LNCaP clone FGC (cell line): ENCODE results near the gene MGARP.

Source experiments
- DNase-seq: peaks from one replicate; pipeline ENCODE4 v3.0.0-alpha.2; 2011; ENCODE audit warnings: low read depth
- H3K4me3 ChIP-seq: 2 replicates; pipeline ENCODE4 v1.5.1; 2011; ENCODE audit warnings: mild to moderate bottlenecking, low read depth, low read length, control low read depth
- CTCF ChIP-seq: IDR thresholded peaks from 2 replicates; pipeline ENCODE4 v1.5.1; 2012; ENCODE audit warnings: mild to moderate bottlenecking; ENCODE audit not compliant: control insufficient read depth, insufficient read depth; ENCODE audit errors: extremely low read depth

MGARP gene

DNA sequence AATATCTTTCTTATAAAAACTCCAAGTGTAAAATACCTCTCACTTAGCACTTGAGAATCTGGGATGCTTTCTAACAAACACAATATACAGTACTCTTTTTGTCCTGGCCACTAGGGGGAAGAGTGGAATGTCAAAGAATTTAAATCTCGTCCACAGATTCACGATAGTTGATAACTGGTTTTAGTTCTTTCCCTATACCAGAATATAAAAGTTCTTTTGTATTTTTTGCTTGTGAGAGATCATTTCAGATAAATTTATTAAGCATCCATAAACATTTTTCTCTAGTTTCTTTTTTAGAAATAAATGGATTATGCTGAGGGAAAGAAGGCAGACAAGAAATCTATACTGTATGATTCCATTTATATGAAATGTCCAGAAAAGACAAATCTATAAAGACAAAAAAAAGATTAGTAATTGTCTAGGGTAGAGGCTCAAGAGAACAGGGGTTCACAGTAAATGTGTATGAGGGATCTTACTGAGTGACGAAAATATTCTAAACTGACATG lies 50.4 kb downstream of the MGARP start:
- no peak overlapping the region for H3K4me3 ChIP-seq
- peak; percentile 10 for DNase-seq
- peak; percentile 55 for TF ChIP-seq CTCF

- no peak overlapping the region for H3K4me3 ChIP-seq
- peak; percentile 25; the same call in 1 of the 2 replicates for TF ChIP-seq CTCF
- no peak for DNase-seq
Measured at GRCh38 chr4:139227729-139228404, 52.2 kb downstream of the MGARP start.

- TF ChIP-seq CTCF: no peak
- H3K4me3 ChIP-seq: no peak overlapping the region
- DNase-seq: no peak
Measured at GRCh38 chr4:139223682-139224317, 56.2 kb downstream of the MGARP start.

GRCh38 chr4:139222215-139222614 lies 57.8 kb downstream of the MGARP start:
- no peak for DNase-seq
- no peak for TF ChIP-seq CTCF
- H3K4me3 ChIP-seq: no peak overlapping the region

- no peak for DNase-seq
- no peak for TF ChIP-seq CTCF
- H3K4me3 ChIP-seq: no peak overlapping the region
Measured at GRCh38 chr4:139221687-139222086, 58.3 kb downstream of the MGARP start.

DNA sequence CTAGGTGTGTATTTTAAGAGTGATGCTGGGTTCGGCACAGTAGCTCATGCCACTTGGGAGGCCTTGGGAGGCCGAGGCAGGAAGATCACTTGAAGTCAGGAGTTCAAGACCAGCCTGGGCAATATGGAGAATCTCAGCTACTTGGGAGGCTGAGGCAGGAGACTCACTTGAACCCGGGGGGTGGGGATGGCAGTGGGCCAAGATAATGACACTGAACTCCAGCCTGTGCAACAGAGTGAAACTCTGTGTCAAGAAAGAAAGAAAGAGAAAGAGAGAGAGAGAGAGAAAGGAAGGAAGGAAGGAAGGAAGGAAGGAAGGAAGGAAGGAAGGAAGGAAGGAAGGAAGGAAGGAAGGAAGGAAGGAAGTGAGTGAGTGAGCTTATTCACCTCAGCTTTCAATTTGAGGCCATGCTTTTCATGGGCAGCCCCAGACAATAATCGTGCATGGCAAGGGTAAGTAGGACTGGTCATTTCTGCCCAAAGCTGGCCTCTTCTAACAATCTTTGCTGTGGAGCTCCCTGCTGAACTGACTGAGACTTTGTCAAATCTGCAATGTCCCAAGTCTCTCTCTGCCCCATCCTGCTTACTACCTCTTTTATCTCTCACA lies 60.5 kb downstream of the MGARP start:
- no peak for TF ChIP-seq CTCF
- DNase-seq: no peak
- no peak overlapping the region for H3K4me3 ChIP-seq
